Measurements from ENCODE around the gene RUSC1.

Gene RUSC1

GRCh38 chr1:155294520-155295182 lies 26.0 kb upstream of the RUSC1 start:
- no peak for DNase-seq (ENCODE audit: low read depth in 2 of 2)

- DNase-seq (ENCODE audit: low read depth in 2 of 2) = no peak
Measured at GRCh38 chr1:155295183-155295941, 25.3 kb upstream of the RUSC1 start.

GRCh38 chr1:155295942-155296267 lies 24.8 kb upstream of the RUSC1 start:
- no peak for DNase-seq (ENCODE audit: low read depth in 2 of 2)

- DNase-seq (ENCODE audit: low read depth in 2 of 2) = no peak
Measured at GRCh38 chr1:155296661-155297060, 24.0 kb upstream of the RUSC1 start.

DNA sequence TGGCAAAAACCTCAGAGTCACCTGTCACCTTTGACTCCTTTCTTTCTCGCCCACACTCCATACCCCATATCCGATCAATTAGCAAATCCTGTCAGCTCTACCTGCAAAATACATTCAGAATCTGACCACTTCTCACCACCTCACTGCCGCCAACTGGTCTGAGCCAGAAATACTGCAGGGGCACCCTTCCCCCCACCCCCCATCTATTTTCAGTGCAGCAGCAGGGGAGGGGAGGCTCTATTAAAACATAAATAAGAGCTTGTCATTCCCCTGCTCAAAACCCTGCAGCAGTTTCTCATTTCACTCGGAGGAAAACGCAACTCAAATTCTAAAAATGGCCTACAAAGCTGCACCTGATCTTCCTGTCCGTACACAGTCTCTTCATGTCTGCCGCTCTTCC lies 23.3 kb upstream of the RUSC1 start:
- DNase-seq (ENCODE audit: low read depth in 2 of 2) = no peak

DNA sequence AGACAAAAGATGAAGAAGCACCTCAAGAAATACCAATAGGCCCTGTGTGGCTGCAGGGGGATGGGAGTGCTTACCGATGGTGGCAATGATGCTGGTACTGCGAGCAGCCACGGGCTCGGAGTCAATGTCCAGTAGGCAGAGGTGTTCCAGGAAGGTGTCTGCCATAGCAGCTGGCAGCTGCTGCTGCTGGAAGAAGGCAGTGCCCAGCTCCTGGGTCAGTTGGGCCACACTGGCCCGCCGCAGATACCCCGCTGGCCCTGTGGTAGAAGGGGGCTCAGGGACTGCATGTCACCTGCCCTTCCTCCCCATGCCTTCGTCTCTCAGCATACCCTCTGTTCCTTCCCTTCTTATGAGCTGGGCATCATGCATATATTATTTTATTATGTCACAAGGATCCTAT lies 20.7 kb upstream of the RUSC1 start:
- DNase-seq (ENCODE audit: low read depth in 2 of 2) = no peak

DNA sequence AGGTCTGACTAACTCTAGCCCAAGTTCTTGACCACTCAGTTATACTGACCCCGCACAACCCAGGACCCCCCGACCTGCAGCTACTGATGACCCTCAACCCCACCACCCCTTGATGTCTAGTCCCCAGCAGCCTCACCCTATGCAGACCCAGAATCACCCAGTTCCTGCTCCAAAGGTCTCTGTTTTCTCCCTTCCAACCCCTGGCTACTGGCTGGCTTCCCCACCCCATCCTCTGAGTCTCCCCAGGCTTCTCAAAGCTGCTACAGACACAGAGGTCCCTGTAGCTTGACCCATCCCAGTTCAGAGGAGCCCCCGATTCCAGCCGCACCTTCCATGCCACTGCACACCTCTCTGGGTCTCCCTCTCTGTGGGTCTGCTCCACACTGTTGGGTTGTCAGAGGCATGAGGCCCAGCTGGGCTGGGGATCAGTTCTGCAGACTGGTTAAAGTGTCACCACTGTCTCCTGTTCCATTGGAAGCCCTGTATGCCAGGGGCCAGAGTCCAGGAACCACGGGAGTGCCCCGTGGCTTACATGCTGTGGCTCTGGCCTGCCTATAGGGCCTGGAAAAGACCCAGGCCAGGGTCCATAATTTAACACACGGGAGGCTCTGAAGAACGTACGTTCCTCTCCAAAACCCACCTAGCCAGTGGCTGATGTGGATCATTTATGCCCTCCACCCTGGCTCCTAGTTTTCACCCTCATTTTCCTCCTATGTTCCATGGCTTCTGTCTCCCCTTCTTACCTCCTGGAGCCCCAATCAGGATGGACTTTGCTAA lies 20.0 kb upstream of the RUSC1 start:
- no peak for DNase-seq (ENCODE audit: low read depth in 2 of 2)

DNA sequence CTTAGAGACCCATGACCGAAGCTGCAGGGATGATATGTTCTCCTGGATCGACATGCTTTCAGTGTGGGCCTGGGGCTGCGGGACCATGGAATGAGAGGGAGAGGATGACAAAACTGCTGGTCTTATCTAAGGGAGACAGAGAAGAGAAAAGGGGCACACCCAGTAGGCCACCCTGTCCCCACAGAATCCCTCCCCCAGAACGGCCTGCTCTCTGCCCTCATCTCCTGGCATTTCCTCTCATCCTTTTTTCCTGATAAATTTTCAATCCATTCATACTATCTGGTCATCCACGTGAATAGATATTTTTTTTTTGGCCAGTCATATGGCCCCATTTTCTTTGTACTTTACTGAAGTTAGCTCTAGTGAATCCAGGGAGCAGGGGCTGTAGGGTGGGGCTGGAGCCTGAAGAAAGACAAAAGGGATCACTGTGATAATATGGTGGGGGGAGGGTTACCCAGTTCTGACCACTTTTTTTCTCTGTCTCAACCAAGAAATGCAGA lies 19.3 kb upstream of the RUSC1 start, which contains the start of gene PKLR:
Gene PKLR, minus strand, starts transcription at position 97 of the 500 bp plus-strand sequence. Its CDS starts 43 bp downstream, at position 54.
- no peak for DNase-seq (ENCODE audit: low read depth in 2 of 2)

DNA sequence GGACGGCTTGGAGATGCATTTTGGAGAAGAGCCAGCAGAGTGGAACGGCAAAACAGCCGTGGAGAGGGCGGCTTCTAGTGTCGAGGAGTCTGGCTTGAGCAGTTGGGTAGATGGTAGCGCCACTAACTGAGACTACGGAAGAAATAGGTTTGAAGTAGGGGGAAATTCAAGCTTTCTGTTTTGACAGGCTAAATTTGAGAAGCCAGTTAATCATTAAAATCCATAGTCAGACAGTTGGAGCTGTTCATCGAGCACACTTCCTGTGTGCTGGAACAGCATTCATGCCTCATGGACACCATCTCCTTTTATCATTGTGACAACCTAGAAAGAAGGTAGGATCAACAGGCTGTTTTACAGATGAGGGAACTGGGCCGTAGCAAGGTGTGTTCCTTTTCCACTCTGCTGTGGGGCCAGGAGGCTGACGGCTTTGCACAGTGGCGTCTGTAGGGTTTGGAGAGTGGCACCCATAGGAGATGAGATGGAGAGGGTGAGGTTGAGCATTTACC lies 16.1 kb upstream of the RUSC1 start:
- no peak for DNase-seq (ENCODE audit: low read depth in 2 of 2)

- no peak for DNase-seq (ENCODE audit: low read depth in 2 of 2)
Measured at GRCh38 chr1:155305881-155306391, 14.8 kb upstream of the RUSC1 start.

GRCh38 chr1:155307247-155307740 lies 13.4 kb upstream of the RUSC1 start:
- no peak for DNase-seq (ENCODE audit: low read depth in 2 of 2)

GRCh38 chr1:155308493-155309422 lies 11.9 kb upstream of the RUSC1 start, which contains the start of gene FDPS:
Gene FDPS, plus strand, starts transcription at chr1:155308866. Its CDS starts 924 bp downstream, at chr1:155309790.
- DNase-seq (ENCODE audit: low read depth in 2 of 2) = peak; percentile 97

- DNase-seq (ENCODE audit: low read depth in 2 of 2) = no peak
Measured at GRCh38 chr1:155309423-155310021, 11.2 kb upstream of the RUSC1 start.

DNA sequence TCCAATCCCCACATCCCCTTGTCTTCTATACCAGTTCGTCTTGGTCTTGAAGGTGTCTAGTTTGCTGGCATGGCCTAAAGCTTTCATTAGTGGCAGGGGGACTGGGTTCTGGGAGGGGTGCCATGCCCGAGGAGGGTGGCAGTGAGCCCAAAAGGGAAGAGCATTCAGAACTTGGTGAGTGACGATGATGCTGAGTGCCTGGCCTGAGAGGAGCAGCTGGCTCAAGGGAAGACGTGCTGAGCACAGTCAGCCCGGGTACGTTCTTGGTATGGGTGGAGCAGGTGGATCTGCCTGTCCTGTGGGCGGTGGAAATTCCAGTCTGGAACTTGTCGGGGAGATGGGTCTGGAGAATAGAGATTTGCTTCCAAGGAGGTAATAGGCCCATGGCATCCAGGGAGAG lies 7.4 kb upstream of the RUSC1 start:
- DNase-seq (ENCODE audit: low read depth in 2 of 2) = no peak

GRCh38 chr1:155316922-155317321 lies 3.8 kb upstream of the RUSC1 start:
- DNase-seq (ENCODE audit: low read depth in 2 of 2) = no peak

GRCh38 chr1:155318082-155318481 lies 2.6 kb upstream of the RUSC1 start:
- no peak for DNase-seq (ENCODE audit: low read depth in 2 of 2)

DNA sequence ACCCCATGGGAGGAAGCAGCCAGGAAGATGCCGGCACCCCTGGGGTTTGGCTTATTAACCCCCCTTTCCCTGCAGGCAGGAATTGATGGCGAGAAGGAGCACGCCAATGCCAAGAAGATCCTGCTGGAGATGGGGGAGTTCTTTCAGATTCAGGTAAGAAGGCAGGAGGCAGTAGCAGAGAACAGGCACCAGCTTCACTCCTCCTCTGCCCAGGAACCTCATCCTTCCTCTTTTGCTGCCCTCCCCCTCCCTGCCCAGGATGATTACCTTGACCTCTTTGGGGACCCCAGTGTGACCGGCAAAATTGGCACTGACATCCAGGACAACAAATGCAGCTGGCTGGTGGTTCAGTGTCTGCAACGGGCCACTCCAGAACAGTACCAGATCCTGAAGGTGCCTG lies 1.2 kb upstream of the RUSC1 start:
- DNase-seq (ENCODE audit: low read depth in 2 of 2) = no peak

GRCh38 chr1:155320252-155320651 lies 442 bp upstream of the RUSC1 start:
- DNase-seq (ENCODE audit: low read depth in 2 of 2) = no peak

DNA sequence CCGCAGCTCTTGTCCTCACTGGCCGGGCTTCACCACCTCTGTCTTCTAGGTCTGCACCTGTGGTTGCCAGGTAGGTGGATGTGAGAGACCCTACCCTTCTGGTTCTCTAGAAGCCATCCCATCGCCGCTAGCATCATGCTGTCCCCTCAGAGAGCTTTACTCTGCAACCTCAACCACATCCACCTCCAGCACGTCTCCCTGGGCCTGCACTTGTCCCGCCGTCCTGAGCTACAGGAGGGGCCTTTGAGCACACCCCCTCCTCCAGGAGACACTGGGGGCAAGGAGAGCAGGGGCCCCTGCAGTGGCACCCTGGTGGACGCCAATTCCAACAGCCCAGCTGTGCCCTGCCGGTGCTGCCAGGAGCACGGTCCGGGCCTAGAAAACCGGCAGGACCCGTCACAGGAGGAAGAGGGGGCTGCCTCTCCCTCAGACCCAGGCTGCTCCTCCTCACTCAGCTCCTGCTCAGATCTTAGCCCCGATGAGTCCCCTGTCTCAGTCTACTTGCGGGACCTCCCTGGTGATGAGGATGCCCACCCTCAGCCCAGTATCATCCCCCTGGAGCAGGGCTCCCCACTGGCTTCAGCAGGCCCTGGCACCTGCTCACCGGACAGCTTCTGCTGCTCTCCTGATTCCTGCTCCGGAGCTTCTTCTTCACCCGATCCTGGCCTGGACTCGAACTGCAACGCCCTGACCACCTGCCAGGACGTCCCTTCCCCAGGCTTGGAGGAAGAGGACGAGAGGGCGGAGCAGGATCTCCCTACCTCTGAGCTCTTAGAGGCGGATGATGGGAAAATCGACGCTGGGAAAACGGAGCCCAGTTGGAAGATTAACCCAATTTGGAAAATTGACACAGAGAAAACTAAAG lies 1.2 kb downstream of the RUSC1 start:
- no peak for DNase-seq (ENCODE audit: low read depth in 2 of 2)
